H1 (cell line): ENCODE data around the gene DNAL1. TPM values are rescaled to one million over a fixed set of nuclear protein-coding genes. Genes with fewer than 3 reads are reported as not detected.

Experiments used
- CTCF ChIA-PET: fragments of 300-600 bp; sonication (Branson Sonifier 250); formaldehyde crosslinking; loops from one replicate; lab custom pipeline; 2021; ENCODE audit not compliant: partially characterized antibody; lab: Charles Lee
- POLR2A ChIA-PET: fragments of 300-600 bp; sonication (Branson Sonifier 250); formaldehyde crosslinking; loops from one replicate; lab custom pipeline; 2021; ENCODE audit warnings: inconsistent platforms; ENCODE audit not compliant: partially characterized antibody; lab: Charles Lee
- DNase-seq, 2 experiments: peaks; one replicate each; pipeline versions ENCODE4 v3.0.0 to v3.0.0-alpha.2; 2010 to 2022; ENCODE audit warnings: low spot score in 2 of 2, low read depth in 1 of 2, mixed read lengths in 1 of 2
- FAIRE-seq: peaks from 2 replicates; lab custom pipeline; 2011; peaks lifted over from hg19 to GRCh38; lab: Jason Lieb, UNC
- H2AFZ ChIP-seq: 2 replicates; pipeline ENCODE4 v1.8.1; 2012; ENCODE audit warnings: low read length, inconsistent platforms
- H2AK5ac ChIP-seq: 2 replicates; pipeline ENCODE4 v1.6.1; 2013; ENCODE audit warnings: low read depth, low read length
- H2BK120ac ChIP-seq: replicated peaks from 2 replicates; pipeline ENCODE3; 2013; ENCODE audit warnings: low read depth, low read length, inconsistent platforms
- H2BK12ac ChIP-seq: 2 replicates; pipeline ENCODE4 v1.6.1; 2013; ENCODE audit warnings: low read depth, low read length
- H2BK15ac ChIP-seq: 2 replicates; pipeline ENCODE4 v1.6.1; 2013; ENCODE audit warnings: low read length
- H2BK20ac ChIP-seq: 2 replicates; pipeline ENCODE4 v1.6.1; 2013; ENCODE audit warnings: low read length
- H2BK5ac ChIP-seq: 2 replicates; pipeline ENCODE4 v1.6.1; 2013; ENCODE audit warnings: low read depth, low read length
- H3K14ac ChIP-seq: 2 replicates; pipeline ENCODE4 v1.6.1; 2013; ENCODE audit warnings: inconsistent platforms; ENCODE audit not compliant: insufficient read length
- H3K18ac ChIP-seq: 2 replicates; pipeline ENCODE4 v1.6.1; 2013; ENCODE audit warnings: low read length; ENCODE audit errors: extremely low read depth
- H3K23ac ChIP-seq: 2 replicates; pipeline ENCODE4 v1.6.1; 2013; ENCODE audit warnings: inconsistent platforms; ENCODE audit not compliant: insufficient read length
- H3K23me2 ChIP-seq: 2 replicates; pipeline ENCODE4 v1.6.1; 2013; ENCODE audit warnings: low read depth, low read length
- H3K27ac ChIP-seq: 2 replicates; pipeline ENCODE4 v1.6.1; 2011; ENCODE audit warnings: low read depth, low read length, inconsistent platforms
- H3K27me3 ChIP-seq, 4 experiments: replicated peaks in 1 of 4; 1 replicate in 1 of 4; 2 replicates in 3 of 4; pipeline versions ENCODE4 v1.6.1 to v1.8.1; 2011 to 2013; ENCODE audit warnings: low read length in 3 of 4, mild to moderate bottlenecking in 3 of 4, inconsistent platforms in 2 of 4, mixed read lengths in 2 of 4, moderate library complexity in 1 of 4; ENCODE audit not compliant: control insufficient read depth in 3 of 4, insufficient read depth in 3 of 4; ENCODE audit errors: extremely low read depth in 1 of 4
- H3K36me3 ChIP-seq, 4 experiments: 2 replicates each; pipeline versions ENCODE4 v1.6.1 to v1.8.1; 2011 to 2013; ENCODE audit warnings: mild to moderate bottlenecking in 4 of 4, low read length in 3 of 4, moderate library complexity in 2 of 4, control low read depth in 1 of 4, inconsistent platforms in 1 of 4; ENCODE audit not compliant: insufficient read depth in 4 of 4, control insufficient read depth in 2 of 4
- H3K4ac ChIP-seq: replicated peaks from 2 replicates; pipeline ENCODE3; 2013; ENCODE audit warnings: low read length, low read depth, mixed read lengths, inconsistent platforms; ENCODE audit not compliant: insufficient read length
- H3K4me1 ChIP-seq, 4 experiments: replicated peaks in 1 of 4; 1 replicate in 1 of 4; 2 replicates in 3 of 4; pipeline versions ENCODE4 v1.6.1 to v1.8.1; 2011 to 2013; ENCODE audit warnings: low read length in 3 of 4, inconsistent platforms in 2 of 4, mixed read lengths in 1 of 4; ENCODE audit not compliant: insufficient read depth in 4 of 4, control insufficient read depth in 3 of 4
- H3K4me2 ChIP-seq, 2 experiments: 2 replicates each; pipeline versions ENCODE4 v1.6.1 to v1.8.1; 2011 to 2013; ENCODE audit warnings: low read depth in 2 of 2, low read length in 2 of 2, control low read depth in 1 of 2, inconsistent platforms in 1 of 2, mild to moderate bottlenecking in 1 of 2; ENCODE audit not compliant: insufficient read depth in 1 of 2
- H3K4me3 ChIP-seq, 4 experiments: fragments of 200-600, 300-600 bp in 1 of 4; sonication (generic), shearing (Covaris generic), sonication (Bioruptor Twin) in 1 of 4; 2 replicates each; pipeline versions ENCODE4 v1.5.1 to v1.8.1; 2011 to 2016; ENCODE audit warnings: low read length in 4 of 4, low read depth in 3 of 4, control low read depth in 2 of 4, inconsistent platforms in 2 of 4, mild to moderate bottlenecking in 2 of 4, mixed read lengths in 1 of 4, moderate library complexity in 1 of 4; ENCODE audit not compliant: insufficient read depth in 2 of 4; ENCODE audit errors: extremely low read depth in 1 of 4
- H3K56ac ChIP-seq: replicated peaks from 2 replicates; pipeline ENCODE3; 2013; ENCODE audit warnings: low read depth, mild to moderate bottlenecking, mixed read lengths, low read length, inconsistent platforms; ENCODE audit not compliant: insufficient read length
- H3K79me1 ChIP-seq: 2 replicates; pipeline ENCODE4 v1.6.1; 2013; ENCODE audit warnings: low read depth, low read length, control low read depth
- H3K79me2 ChIP-seq, 2 experiments: 2 replicates each; pipeline versions ENCODE4 v1.6.1 to v1.8.1; 2012 to 2013; ENCODE audit warnings: low read length in 2 of 2, mild to moderate bottlenecking in 2 of 2, inconsistent platforms in 1 of 2; ENCODE audit not compliant: insufficient read depth in 2 of 2, control insufficient read depth in 1 of 2
- H3K9ac ChIP-seq, 4 experiments: replicated peaks in 1 of 4; 1 replicate in 1 of 4; 2 replicates in 3 of 4; pipeline versions ENCODE4 v1.6.1 to v1.8.1; 2011 to 2013; ENCODE audit warnings: low read depth in 3 of 4, low read length in 3 of 4, control low read depth in 2 of 4, mild to moderate bottlenecking in 2 of 4, moderate library complexity in 2 of 4, inconsistent platforms in 1 of 4; ENCODE audit errors: extremely low read depth in 1 of 4
- H3K9me3 ChIP-seq, 2 experiments: 2 replicates each; pipeline versions ENCODE4 v1.6.1 to v1.8.1; 2012 to 2013; ENCODE audit warnings: mild to moderate bottlenecking in 2 of 2, moderate library complexity in 2 of 2, control low read depth in 1 of 2, inconsistent platforms in 1 of 2, low read depth in 1 of 2, low read length in 1 of 2, mixed read lengths in 1 of 2; ENCODE audit not compliant: insufficient read depth in 2 of 2
- H4K20me1 ChIP-seq, 2 experiments: replicated peaks in 1 of 2; 2 replicates each; pipeline versions ENCODE3 to v1.8.1; 2011 to 2013; ENCODE audit warnings: inconsistent platforms in 2 of 2, low read length in 2 of 2, mild to moderate bottlenecking in 1 of 2; ENCODE audit not compliant: insufficient read depth in 2 of 2, control insufficient read depth in 1 of 2
- H4K5ac ChIP-seq: 2 replicates; pipeline ENCODE4 v1.6.1; 2013; ENCODE audit warnings: low read length, low read depth, mixed read lengths, inconsistent platforms; ENCODE audit not compliant: insufficient read length
- H4K8ac ChIP-seq: 2 replicates; pipeline ENCODE4 v1.8.0; 2013; ENCODE audit warnings: mild to moderate bottlenecking, moderate library complexity, low read length, inconsistent platforms; ENCODE audit not compliant: insufficient read depth; ENCODE audit errors: extremely low read depth
- H4K91ac ChIP-seq: replicated peaks from 2 replicates; pipeline ENCODE3; 2013; ENCODE audit warnings: low read length, mixed read lengths, inconsistent platforms; ENCODE audit not compliant: insufficient read length
- ASH2L ChIP-seq: fragments of 200-600, 300-600 bp; sonication (generic); IDR thresholded peaks from one replicate; pipeline ENCODE4 v1.7.1; 2017; ENCODE audit warnings: low read length
- HDAC6 ChIP-seq: IDR thresholded peaks from one replicate; pipeline ENCODE4 v1.7.1; 2012; ENCODE audit warnings: low read depth, mild to moderate bottlenecking, inconsistent platforms, low read length, moderate library complexity
- POLR2AphosphoS5 ChIP-seq: IDR thresholded peaks from 2 replicates; pipeline ENCODE4 v1.6.1; 2011; ENCODE audit warnings: low read depth, low read length
- TAF1 ChIP-seq: IDR thresholded peaks from 2 replicates; pipeline ENCODE4 v1.6.1; 2011; ENCODE audit warnings: mild to moderate bottlenecking, low read depth, low read length
- TBP ChIP-seq: IDR thresholded peaks from 2 replicates; pipeline ENCODE4 v1.6.1; 2011; ENCODE audit warnings: low read depth, low read length, improper control_type of control experiment
- TEAD4 ChIP-seq: IDR thresholded peaks from 2 replicates; pipeline ENCODE4 v1.6.1; 2012; ENCODE audit warnings: low read depth, low read length, inconsistent platforms, mixed read lengths
- WGBS, 2 experiments: shearing (Covaris generic) in 1 of 2; methylation state at CpG; one replicate each; pipeline versions ENCODE4 v1.1.6 to v1.1.7; 2013 to 2015; ENCODE audit warnings: low lambda C conversion rate in 2 of 2, mixed read lengths in 2 of 2, inconsistent platforms in 1 of 2, low coverage in 1 of 2, missing lambda C conversion rate in 1 of 2; ENCODE audit not compliant: insufficient replicate concordance in 2 of 2, insufficient coverage in 1 of 2, insufficient read length in 1 of 2; ENCODE audit errors: extremely low coverage in 1 of 2, missing lambda C conversion rate in 1 of 2; 5-methylcytosine and 5-hydroxymethylcytosine counted together
- polyA plus RNA-seq, 7 experiments: library from polyadenylated mRNA; depleted of rRNA in 3 of 7; stranded (reverse) in 5 of 7; unstranded in 2 of 7; fragments of >200 nt in 5 of 7; fragments of 200-250 nt in 2 of 7; gene quantifications; 1 replicate in 5 of 7; 2 replicates in 1 of 7; 4 replicates in 1 of 7; pipeline versions ENCODE4 v1.2.1 to v1.2.3, GENCODE V29; 2011 to 2013; ENCODE audit warnings: missing spikeins in 2 of 7, mixed read lengths in 2 of 7
- total RNA-seq: library from RNA; stranded (reverse); fragmentation: NEBNext Ultra II Directional; extraction: Animal tissue kit (Norgen Biotek cat#: 25700); gene quantifications from 2 replicates; pipeline ENCODE4 v1.2.1, GENCODE V29; 2021

Gene DNAL1
- total and polyA plus RNA-seq, 2 of the 8 experiments (the other 6 are each of a cell fraction or from before 2014, with no cell fraction given) = 2.8 to 16.8 TPM

DNA sequence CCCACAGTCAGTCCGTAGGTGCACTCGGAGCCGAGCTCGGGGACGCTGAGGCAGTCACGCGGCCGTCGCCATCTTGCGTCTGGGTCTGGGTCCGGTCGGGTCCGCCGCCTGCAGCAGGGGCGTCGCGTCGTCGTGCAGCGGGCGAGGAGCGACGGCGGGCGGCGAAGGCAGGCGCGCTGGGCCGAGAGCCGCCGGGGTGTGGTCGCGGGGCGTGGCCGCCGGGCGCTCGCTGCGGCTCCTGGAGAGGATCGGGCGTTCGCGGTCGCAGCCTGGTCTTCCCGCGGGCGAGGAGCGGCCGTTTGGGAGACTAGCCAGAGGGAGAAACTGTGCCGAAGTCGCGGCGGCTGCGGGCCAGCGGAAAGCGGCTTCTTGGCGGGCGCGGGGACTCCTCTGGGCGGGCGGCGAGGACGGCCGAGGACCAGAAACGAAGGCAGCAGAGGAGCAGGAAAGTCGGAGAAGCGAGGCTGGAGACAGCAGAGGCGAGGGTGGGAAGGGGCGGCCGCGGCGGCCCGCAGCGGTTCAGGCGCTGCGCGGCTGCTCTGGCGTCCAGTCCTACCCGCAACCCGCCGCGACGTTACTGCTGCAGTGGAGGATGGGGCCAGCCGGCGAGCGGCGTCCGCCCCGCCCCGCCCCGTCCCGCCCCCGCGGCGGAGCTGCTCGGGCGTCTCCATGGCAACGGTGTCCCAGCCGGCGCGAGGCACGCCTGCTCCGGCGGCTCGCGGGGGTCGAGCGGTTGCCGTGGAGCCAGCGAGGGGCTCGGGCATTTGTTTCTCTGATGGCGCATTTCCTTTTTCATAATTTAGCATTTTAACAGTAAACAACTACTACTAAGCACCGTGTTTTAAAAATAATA, 69.2 kb downstream of the DNAL1 start, which contains the start of gene PNMA1:
Gene PNMA1 (minus strand): TSS at position 582 of the 853 bp plus-strand sequence. CDS start 745 bp downstream, outside the sequence.
- Histone ChIP-seq H2BK15ac (peak within 1 kb of the TSS; percentile 97), H3K4ac (peak within 1 kb of the TSS; percentile 94), H2AFZ (0 out of 2 replicates have a peak within 1 kb of the TSS, but pooled peaks have one; percentile 37), H3K23me2 (peaks cover 36% of the 10 kb centered on the region), H4K20me1 (peaks cover 12 to 18% of the 10 kb centered on the region in 2 experiments), H3K9me3 (no peaks in the 10 kb centered on the region), H3K4me3 (peak within 1 kb of the TSS; percentile 88 to 98 (median 94)), H4K91ac (peak within 1 kb of the TSS; percentile 72), H3K14ac (no peak within 1 kb of the TSS), H2BK20ac (no peak within 1 kb of the TSS), H3K79me2 (peaks cover 5 to 33% of the 10 kb centered on the region in 2 experiments), H3K27ac (peak within 1 kb of the TSS; percentile 72), H2BK12ac (peak within 1 kb of the TSS; percentile 68), H4K8ac (peak within 1 kb of the TSS; percentile 94), H3K4me1 (peaks cover 0 to 23% (median 14%) of the 10 kb centered on the region in 4 experiments; a peak in 6 of 7 replicates), H3K79me1 (peaks cover 13% of the 10 kb centered on the region), H3K36me3 (0 out of 8 replicates have a peak, but pooled peaks cover 0 to 3% (median 0%) of the 10 kb centered on the region in 4 experiments), H2BK5ac (peak within 1 kb of the TSS; percentile 92), H3K56ac (peak within 1 kb of the TSS; percentile 86), H3K4me2 (peak within 1 kb of the TSS; percentile 85 to 99), H2BK120ac (peak within 1 kb of the TSS; percentile 61), H3K9ac (peak within 1 kb of the TSS; percentile 93 to 98 (median 94)), H3K27me3 (peaks cover 0 to 6% (median 2%) of the 10 kb centered on the region in 4 experiments; a peak in 3 of 7 replicates), H3K23ac (no peak within 1 kb of the TSS), H4K5ac (peak within 1 kb of the TSS; percentile 85), H2AK5ac (no peak within 1 kb of the TSS; the same call in 1 of the 2 replicates), H3K18ac (peak within 1 kb of the TSS; percentile 100)
- FAIRE-seq (no peak), DNase-seq (peak; percentile 31 to 88)
- ChIA-PET CTCF (interaction anchor here (1.2 to 3.7 kb wide), 3 partner anchors 14 to 50 kb away, joined by 3 to 15 read pairs (median 4); no protein-coding TSS in a partner anchor), POLR2A (interaction anchor here (0.7 to 2.4 kb wide), 20 partner anchors 9 to 145 kb away, joined by 3 to 15 read pairs (median 4); partner anchors contain the start of genes ACOT2, ACOT6, DNAL1 and PTGR2)
- 2% methylated on average over 50 of the region's 113 CpGs; no CpG with 5 or more reads in 1 of the 2 experiments for WGBS, 2 experiments
- TF ChIP-seq HDAC6 (no peak), TEAD4 (no peak), TBP (peak; percentile 84), TAF1 (peak; percentile 91), POLR2AphosphoS5 (peak; percentile 85), ASH2L (peak; percentile 76)
